DOHH2 (cell line): ENCODE results near the gene CTSZ.

Source experiments
- CTCF ChIP-seq: fragments of 200-600 bp; sonication (generic); IDR thresholded peaks from one replicate; pipeline ENCODE4 v1.5.1; 2014; ENCODE audit warnings: antibody characterized with exemption, mild to moderate bottlenecking, low read depth, low read length; ENCODE audit not compliant: poor library complexity, severe bottlenecking
- EZH2phosphoT487 ChIP-seq: fragments of 200-600 bp; sonication (generic); IDR thresholded peaks from 2 replicates; pipeline ENCODE4 v1.6.1; 2017; ENCODE audit warnings: borderline replicate concordance, mild to moderate bottlenecking, antibody characterized with exemption, low read length, moderate library complexity, mixed read lengths

GRCh38 chr20:59032713-59033059 is 25.6 kb upstream of the CTSZ start:
- TF ChIP-seq EZH2phosphoT487: no peak
- TF ChIP-seq CTCF: no peak
